NCI-H526 (cell line): Measurements from ENCODE around the gene IFI27L1.

Experiments
- DNase-seq, 2 experiments: peaks; one replicate each; lab custom pipeline; 2025; lab: John Stamatoyannopoulos, UW

IFI27L1 gene

GRCh38 chr14:94114589-94115057 lies 33.5 kb downstream of the IFI27L1 start:
- no peak for DNase-seq

DNA sequence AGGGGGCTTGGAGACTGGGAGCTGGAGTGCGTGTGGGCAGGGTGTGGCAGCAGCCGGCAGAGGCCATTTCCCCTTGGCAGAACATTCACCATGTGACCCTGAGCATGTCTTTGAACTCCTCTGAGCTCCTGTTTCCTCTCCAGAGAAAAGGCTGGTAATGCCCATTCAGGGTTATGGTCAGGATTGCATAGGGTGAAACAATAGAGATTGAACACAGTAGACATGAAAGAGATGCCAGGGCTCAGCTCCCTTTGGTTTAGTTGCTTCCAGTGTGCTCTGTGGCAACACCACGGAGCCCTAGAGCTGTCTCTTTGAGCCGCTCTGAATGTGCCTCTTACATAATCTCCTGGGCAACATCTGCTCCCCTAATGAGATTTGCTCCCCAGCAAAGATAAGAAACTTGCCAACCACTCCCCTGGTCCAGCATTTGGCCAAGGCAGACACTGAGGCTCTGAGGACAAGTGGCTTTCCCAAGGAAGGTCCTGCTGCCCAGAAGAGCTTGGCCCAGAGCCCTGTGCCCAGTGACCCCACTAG lies 34.0 kb downstream of the IFI27L1 start:
- no peak for DNase-seq

DNA sequence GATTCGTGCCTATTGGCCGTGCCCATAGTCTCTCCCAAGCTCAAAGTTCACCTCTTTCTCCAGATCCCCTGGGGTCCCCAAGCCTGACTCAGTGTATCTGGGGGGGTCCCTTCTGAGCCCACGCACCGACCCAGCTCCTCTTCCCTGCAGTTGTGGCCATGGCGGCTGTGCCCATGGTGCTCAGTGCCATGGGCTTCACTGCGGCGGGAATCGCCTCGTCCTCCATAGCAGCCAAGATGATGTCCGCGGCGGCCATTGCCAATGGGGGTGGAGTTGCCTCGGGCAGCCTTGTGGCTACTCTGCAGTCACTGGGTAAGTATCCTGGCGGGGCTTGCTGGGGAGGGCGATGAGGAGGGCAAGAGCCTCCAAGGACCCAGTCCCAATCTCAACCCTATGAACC lies 34.5 kb downstream of the IFI27L1 start:
- no peak for DNase-seq

GRCh38 chr14:94116701-94117100 lies 35.6 kb downstream of the IFI27L1 start:
- DNase-seq: no peak

DNA sequence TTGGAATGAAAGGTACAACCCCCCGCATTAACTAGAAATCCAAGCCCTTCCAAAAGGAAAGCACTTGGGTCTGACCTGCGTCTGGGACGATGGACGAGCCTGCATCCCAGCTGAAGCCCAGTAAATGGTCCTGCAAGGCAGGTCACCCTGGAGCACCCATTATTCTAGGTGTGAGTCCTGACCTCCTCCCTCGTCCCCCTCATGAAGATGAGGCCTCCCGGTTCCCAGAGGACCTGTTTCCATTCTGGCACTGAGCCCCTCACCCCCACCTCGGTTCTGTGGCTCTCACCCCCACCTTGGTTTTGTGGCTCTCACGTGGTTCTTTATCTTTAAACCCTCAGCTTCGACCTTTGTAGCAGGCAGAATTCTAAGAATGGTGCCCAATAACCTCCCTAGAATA lies 36.7 kb downstream of the IFI27L1 start:
- DNase-seq: no peak

DNA sequence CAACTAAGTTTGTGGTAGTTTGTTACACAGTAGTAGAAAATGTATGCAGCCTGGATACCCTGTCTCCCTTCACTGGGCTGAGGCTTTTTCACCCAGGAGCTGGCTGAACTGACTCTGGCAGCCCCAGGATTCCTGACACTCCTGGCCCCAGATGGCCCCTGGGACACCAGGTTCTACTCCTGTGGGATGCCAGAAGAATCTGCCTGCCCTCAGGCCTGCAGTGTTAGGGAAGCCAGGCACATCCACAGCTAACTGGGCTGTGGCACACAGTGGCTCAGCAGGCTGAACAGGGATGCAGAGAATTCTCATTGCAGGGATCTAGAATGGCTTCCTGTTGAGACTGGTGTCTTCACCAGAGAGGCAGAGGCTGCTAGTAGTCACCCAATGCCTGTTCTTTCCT lies 38.0 kb downstream of the IFI27L1 start:
- no peak for DNase-seq

- DNase-seq: no peak
These were observed 39.7 kb downstream of the IFI27L1 start for GRCh38 chr14:94120667-94121340.

GRCh38 chr14:94121485-94121884 lies 40.4 kb downstream of the IFI27L1 start:
- DNase-seq: no peak

- no peak for DNase-seq
These were observed 41.3 kb downstream of the IFI27L1 start for GRCh38 chr14:94122438-94122837.

GRCh38 chr14:94123296-94123695 lies 42.2 kb downstream of the IFI27L1 start:
- no peak for DNase-seq

DNA sequence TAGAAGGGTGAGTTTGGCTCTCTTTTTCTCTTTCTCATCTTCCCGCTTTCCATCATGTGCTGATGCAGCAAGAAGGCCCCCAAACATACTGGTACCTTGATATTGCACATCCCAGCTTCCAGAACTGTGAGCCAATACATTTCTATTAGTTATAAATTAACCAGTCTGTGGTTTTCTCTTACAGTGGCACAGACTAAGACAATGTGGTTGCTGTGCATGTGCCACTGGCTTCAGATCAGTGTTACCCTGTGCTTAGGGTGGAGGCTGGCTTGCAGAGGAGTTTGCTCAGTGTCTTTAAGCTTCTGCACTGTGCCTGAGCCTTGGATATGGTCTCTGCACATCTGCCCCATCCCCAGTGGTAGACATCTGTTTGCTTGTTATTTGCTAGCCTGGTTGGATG lies 42.8 kb downstream of the IFI27L1 start:
- no peak for DNase-seq

DNA sequence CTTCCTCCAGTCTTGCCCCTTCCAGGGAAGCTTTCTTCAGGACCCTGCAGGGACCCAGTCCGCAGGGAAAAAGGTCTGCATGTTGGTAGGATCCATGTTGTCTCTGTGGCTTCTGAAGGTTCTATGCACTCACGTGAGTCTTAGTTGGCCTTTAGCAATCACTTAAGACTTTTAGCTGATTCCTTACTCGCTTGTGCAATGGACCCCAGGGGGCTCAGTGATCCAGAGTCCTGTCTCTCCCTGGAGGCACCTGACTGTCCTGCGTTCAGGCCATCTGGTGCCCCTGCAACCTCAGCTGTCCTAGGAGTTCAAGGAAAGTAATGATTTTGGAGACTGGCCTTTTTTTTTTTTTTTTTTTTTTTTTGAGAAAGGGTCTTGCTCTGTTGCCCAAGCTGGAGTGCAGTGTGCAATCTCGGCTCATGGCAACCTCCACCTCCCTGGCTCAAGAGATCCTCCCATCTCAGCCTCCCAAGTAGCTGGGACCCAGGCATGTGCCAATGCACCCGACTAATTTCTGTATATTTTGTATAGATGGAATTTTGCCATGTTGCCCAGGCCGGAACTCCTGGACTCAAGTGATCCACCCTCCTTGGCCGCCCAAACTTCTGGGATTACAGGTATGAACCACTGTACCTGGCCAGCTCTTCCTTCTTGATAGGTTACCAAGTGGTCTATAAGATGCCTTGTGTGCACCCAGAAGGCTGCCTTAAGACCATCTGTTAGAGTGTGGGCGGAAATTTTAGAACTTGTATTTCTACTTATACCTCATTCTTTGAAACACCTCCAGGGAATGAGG lies 43.7 kb downstream of the IFI27L1 start:
- no peak for DNase-seq

DNA sequence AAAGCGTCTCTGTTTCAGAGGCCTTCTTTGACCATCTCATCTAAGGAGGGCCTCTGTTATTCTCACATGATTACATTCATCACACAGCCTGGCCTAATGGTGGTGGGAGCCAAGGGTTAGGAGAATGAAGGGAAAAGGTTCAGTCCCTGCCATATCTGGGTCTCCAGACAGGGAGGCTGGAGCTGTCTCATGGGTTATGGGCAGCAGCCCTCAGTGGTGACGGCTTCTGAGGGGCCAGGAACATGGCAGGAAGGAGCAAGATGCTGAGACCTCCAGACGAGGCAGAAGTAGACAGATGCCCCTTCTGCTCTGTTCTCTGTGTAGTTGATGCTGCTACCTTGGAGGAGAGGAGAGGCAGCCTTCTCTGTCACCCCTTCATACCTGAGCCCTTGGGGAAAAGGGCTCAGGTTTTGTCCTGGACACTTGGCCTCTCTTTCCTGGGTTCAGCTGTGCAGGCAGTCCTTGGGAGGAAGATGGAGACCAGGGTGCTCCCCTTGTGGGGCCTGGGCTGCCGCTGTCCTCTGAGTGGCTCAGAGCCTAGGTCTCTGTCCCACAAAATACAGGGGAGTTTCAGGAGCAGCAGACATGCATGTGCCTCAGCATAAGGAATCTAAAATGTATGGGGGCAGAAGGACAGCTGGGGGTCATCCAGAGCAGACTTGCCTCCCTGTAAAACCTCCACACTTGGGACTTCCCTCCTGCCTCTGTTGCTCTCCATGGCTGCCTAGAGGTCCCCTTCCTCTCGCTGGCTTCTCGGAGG lies 44.7 kb downstream of the IFI27L1 start:
- no peak for DNase-seq

- DNase-seq: no peak
These were observed 45.2 kb downstream of the IFI27L1 start for GRCh38 chr14:94126419-94126677.

GRCh38 chr14:94126800-94127199 lies 45.7 kb downstream of the IFI27L1 start:
- DNase-seq: no peak

- no peak for DNase-seq
These were observed 46.2 kb downstream of the IFI27L1 start for GRCh38 chr14:94127330-94127729.

GRCh38 chr14:94128216-94128839 lies 47.2 kb downstream of the IFI27L1 start:
- no peak for DNase-seq

GRCh38 chr14:94129111-94129757 lies 48.1 kb downstream of the IFI27L1 start, which contains the start of gene IFI27L2:
IFI27L2 (minus strand) TSS chr14:94129604; CDS start chr14:94129564, 40 bp downstream.
- DNase-seq: peak; percentile 56 to 91

DNA sequence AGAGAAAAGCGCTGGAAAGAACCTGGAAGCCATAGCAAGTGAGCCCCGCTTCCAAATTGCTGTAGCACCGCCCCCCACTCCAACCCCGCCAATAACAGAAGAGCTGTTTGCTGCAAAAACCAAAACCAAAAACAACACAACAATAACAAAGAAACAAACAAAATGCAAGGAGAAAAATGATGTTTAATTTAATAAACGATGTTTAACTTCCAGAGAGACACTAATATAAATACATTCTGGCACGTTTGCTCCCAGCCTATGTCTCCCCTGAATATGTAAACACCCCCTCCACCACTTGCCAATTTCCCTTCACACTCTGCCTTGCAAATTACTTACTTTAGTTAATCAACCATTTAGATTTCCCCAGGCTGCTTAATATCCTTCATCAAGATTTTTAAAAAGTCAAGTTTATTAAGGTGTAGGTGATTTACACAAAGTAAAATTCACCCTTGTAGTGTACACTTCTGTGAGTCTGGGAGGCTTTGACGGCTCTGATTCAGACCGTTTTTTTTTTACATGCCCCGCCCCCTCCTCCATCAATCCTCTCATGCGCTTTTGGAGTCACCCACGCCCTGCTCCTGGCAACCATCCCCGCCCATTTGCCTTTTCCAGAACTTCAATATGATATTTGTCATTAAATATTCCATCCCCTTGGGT lies 48.8 kb downstream of the IFI27L1 start:
- peak; percentile 49 to 72 for DNase-seq

- DNase-seq: peak; percentile 61 to 84
These were observed 51.3 kb downstream of the IFI27L1 start for GRCh38 chr14:94132285-94132887.

- DNase-seq: no peak
These were observed 54.4 kb downstream of the IFI27L1 start for GRCh38 chr14:94135476-94135875.
